Uterus (tissue), 2 donors: ENCODE measurements around the gene C11orf98.
A peak's percentile ranks its signal among the peaks of the same experiment; 100 is the strongest.

Experiments
- CTCF ChIP-seq, 4 experiments: fragments of 200-600 bp in 2 of 4; fragments of 450-650 bp in 2 of 4; sonication (generic) in 2 of 4; IDR thresholded peaks; one replicate each; pipeline ENCODE4 v1.5.1; 2016 to 2019; ENCODE audit warnings: antibody characterized with exemption in 4 of 4, mild to moderate bottlenecking in 2 of 4, moderate library complexity in 1 of 4
- POLR2A ChIP-seq, 2 donors: fragments of 450-650 bp; IDR thresholded peaks; one replicate each; pipeline ENCODE4 v1.6.1; 2016; ENCODE audit warnings: antibody characterized with exemption in 2 of 2, mild to moderate bottlenecking in 1 of 2, moderate library complexity in 1 of 2

- TF ChIP-seq CTCF (IDR thresholded peaks at IDR 0.05) (peak in 1 of 4 experiments; percentile 24), POLR2A (IDR thresholded peaks at IDR 0.05) (peak in 1 of 2 donors; percentile 48)
These were observed 6.8 kb upstream of the C11orf98 start, which contains the start of the genes LBHD1 and UQCC3 for GRCh38 chr11:62671608-62672389.
